ENCODE measurements around the gene L3MBTL2. TPM values are rescaled to one million over a fixed set of nuclear protein-coding genes. Genes with fewer than 3 reads are reported as not detected.

L3MBTL2 gene
- total RNA-seq, 1 experiment from 2014 or later, result 16.9 TPM

DNA sequence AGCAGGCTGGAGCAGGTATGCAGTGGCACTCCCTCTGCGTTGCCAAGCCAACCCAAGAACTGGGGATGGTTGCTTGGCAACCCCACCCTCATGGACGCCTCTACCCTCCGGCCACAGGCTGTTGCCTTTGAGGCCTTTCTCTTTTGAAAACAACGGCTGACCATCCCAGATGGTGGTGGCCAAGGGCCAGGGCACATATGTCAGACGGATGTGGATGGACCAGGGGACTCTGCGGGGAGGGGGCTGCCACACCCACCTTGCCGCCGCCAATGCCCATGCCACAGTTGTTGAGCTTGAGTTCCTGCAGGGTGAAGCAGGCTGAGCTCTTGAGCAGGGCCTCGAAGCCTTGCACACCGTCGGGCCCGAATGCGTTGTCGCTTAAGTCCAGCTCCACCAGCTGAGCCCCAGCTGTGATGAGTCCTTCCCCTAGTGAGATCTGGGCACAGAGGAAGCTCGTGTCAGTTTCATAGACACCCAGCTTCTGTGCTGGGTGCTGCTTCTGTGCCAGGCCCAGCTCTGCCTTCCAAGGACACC lies 59.4 kb downstream of the L3MBTL2 start:
- DNase-seq (ENCODE audit: extremely low read depth, low read depth), result no peak

GRCh38 chr22:41267958-41268357 lies 62.8 kb downstream of the L3MBTL2 start:
- DNase-seq (ENCODE audit: extremely low read depth, low read depth), result no peak

DNA sequence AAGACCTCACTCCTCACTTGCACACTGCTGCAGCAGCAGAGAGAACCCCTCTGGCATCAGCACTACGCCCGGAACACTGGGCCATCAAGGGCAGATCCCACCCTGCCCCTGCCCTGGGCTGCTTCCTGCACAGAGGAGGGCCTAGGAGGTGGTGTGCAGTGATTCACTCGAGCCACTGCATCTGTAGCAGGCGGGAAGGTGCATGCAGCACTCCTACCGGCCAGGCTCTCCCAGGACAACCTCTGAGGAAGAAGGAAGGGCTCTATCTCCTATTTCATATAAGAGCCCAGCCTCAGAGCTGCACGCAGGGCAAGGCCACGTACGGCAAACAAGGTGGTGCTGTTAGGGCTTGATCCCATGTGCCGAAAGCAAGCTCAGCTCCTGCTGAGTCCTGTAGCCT lies 66.7 kb downstream of the L3MBTL2 start:
- DNase-seq (ENCODE audit: extremely low read depth, low read depth), result no peak

GRCh38 chr22:41273128-41273527 lies 68.0 kb downstream of the L3MBTL2 start:
- DNase-seq (ENCODE audit: extremely low read depth, low read depth), result no peak

- DNase-seq (ENCODE audit: extremely low read depth, low read depth), result no peak
Measured at GRCh38 chr22:41274856-41275255, 69.7 kb downstream of the L3MBTL2 start.

DNA sequence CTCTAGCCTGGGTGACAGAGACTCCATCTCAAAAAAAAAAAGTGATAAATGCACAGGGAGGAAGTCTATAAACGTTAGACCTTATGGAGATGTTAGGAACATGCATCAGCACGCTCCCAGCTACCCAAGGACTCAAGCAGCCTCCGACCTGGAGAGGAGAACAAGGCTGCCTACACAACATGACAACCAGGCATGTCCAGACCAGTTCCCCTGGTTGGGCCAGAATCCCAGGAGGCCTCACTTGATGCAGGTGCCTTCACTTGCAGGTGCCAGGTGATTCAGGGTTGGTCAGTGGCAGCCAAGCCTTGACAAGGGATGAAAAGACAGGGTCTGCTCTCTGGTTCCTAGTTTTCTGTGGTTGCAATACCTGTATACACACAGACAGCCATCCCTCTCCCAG lies 75.0 kb downstream of the L3MBTL2 start:
- DNase-seq (ENCODE audit: extremely low read depth, low read depth), result no peak

DNA sequence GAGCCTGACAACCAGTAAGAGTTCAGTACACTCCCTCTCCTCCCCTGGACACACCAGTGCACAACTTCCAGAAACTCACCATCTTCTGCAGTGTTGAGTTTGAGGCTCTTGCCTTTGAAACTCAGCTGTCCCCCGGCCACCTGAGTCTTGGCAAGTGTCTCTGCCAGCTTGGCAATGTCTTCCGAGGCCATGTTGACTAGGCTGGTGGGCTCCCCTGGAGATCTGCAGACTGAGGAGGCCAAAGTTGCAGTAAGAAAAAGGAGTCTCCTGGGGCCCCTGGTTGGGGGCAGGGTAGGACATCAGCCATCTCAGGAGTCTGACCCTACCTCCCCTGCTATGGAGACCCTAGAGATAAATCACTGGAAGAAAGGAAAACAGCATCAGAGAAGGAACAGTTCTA lies 75.7 kb downstream of the L3MBTL2 start:
- DNase-seq (ENCODE audit: extremely low read depth, low read depth), result no peak

Small RNA genes lying within 50 kb of the gene (small RNA-seq; reads per million reads assigned to genes)
- gene MIR6889 (0 reads per million in 2 experiments), gene RNU6-375P (0 reads per million in 2 experiments)

Other genes starting within 250 kb of the L3MBTL2 start
- gene EP300, start 112.7 kb upstream of the L3MBTL2 start, total RNA-seq (2014; rRNA removed; shearing (Covaris generic)), result 22.3 TPM in 2 replicates
- gene CHADL, start 35.6 kb downstream of the L3MBTL2 start, total RNA-seq (2014; rRNA removed; shearing (Covaris generic)), result 0.09 and 0.15 TPM in 2 replicates
- 44.2 and 47.0 TPM in 2 replicates for gene RANGAP1, start 80.9 kb downstream of the L3MBTL2 start, total RNA-seq (2014; rRNA removed; shearing (Covaris generic))
- gene ZC3H7B, start 96.2 kb downstream of the L3MBTL2 start, total RNA-seq (2014; rRNA removed; shearing (Covaris generic)), result 23.5 and 23.7 TPM in 2 replicates
- gene TEF, start 176.6 kb downstream of the L3MBTL2 start, total RNA-seq (2014; rRNA removed; shearing (Covaris generic)), result 1.1 and 1.6 TPM in 2 replicates
- 16.1 and 18.2 TPM in 2 replicates for gene TOB2, start 241.5 kb downstream of the L3MBTL2 start, total RNA-seq (2014; rRNA removed; shearing (Covaris generic))

Measured in NCI-H460 (cell line).